PC-3 (cell line): ENCODE measurements around the gene BLZF1. TPM values are rescaled to one million over a fixed set of nuclear protein-coding genes. Genes with fewer than 3 reads are reported as not detected.
"Not testable (repeated sequence)": the region's sequence is repeated elsewhere in the genome, so short reads cannot be mapped to it uniquely, and the experiment has no call there.

Source experiments
- ATAC-seq: fragments of 200-7000 bp; cut with Tn5 transposase; 2 replicates; pipeline ENCODE4 v1.9.1; 2020; ENCODE audit warnings: mild to moderate bottlenecking, moderate library complexity
- BruUV-seq: library from RNA; stranded (reverse); fragments of 400-500 nt; replicated peaks from 2 replicates; lab custom pipeline; 2021; lab: Mats Ljungman, UMichigan
- CTCF ChIA-PET: fragments of 300-600 bp; sonication (Branson Sonifier 250); formaldehyde crosslinking; loops from one replicate; lab custom pipeline; 2022; ENCODE audit warnings: antibody characterized with exemption; lab: Charles Lee
- POLR2A ChIA-PET: fragments of 300-600 bp; sonication (Branson Sonifier 250); formaldehyde crosslinking; loops from one replicate; lab custom pipeline; 2022; ENCODE audit warnings: antibody characterized with exemption; ENCODE audit not compliant: unreplicated experiment; lab: Charles Lee
- DNase-seq: peaks from one replicate; pipeline ENCODE4 v3.0.0-alpha.2; 2015
- H2AFZ ChIP-seq: fragments of 300-600 bp; sonication (generic); 2 replicates; pipeline ENCODE4 v1.6.0; 2016; ENCODE audit warnings: antibody characterized with exemption, low read length
- H3F3A ChIP-seq: fragments of 300-600 bp; sonication (generic); one replicate; pipeline ENCODE4 v1.6.0; 2017; ENCODE audit warnings: antibody characterized with exemption, low read length, control low read depth, mild to moderate bottlenecking; ENCODE audit not compliant: unreplicated experiment
- H3K27ac ChIP-seq: fragments of 300-600 bp; sonication (generic); 2 replicates; pipeline ENCODE4 v1.5.1; 2016; ENCODE audit warnings: mild to moderate bottlenecking, low read length
- H3K27me3 ChIP-seq: fragments of 300-600 bp; sonication (generic); 2 replicates; pipeline ENCODE4 v1.6.1; 2016; ENCODE audit warnings: low read length, mixed read lengths
- H3K36me3 ChIP-seq: fragments of 300-600 bp; sonication (generic); 2 replicates; pipeline ENCODE4 v1.6.1; 2016; ENCODE audit warnings: low read depth, mixed run types, low read length, mixed read lengths
- H3K4me1 ChIP-seq: fragments of 300-600 bp; sonication (generic); 2 replicates; pipeline ENCODE4 v1.5.1; 2016; ENCODE audit warnings: low read length; ENCODE audit not compliant: insufficient read depth
- H3K4me2 ChIP-seq: fragments of 300-600 bp; sonication (generic); 2 replicates; pipeline ENCODE4 v1.6.0; 2016; ENCODE audit warnings: low read length
- H3K4me3 ChIP-seq: fragments of 300-600 bp; sonication (generic); 2 replicates; pipeline ENCODE4 v1.5.1; 2016; ENCODE audit warnings: mild to moderate bottlenecking, low read length, mixed read lengths
- H3K79me2 ChIP-seq: fragments of 300-600 bp; sonication (generic); 2 replicates; pipeline ENCODE4 v1.6.1; 2017; ENCODE audit warnings: low read length, mixed read lengths
- H3K9ac ChIP-seq: fragments of 300-600 bp; sonication (generic); 2 replicates; pipeline ENCODE4 v1.6.0; 2016; ENCODE audit warnings: mild to moderate bottlenecking, low read length
- H3K9me2 ChIP-seq: fragments of 300-600 bp; sonication (generic); replicated peaks from 2 replicates; pipeline ENCODE4 v1.6.1; 2016; ENCODE audit warnings: mixed run types, low read length, mixed read lengths
- H3K9me3 ChIP-seq: fragments of 300-600 bp; sonication (generic); 2 replicates; pipeline ENCODE4 v1.6.1; 2016; ENCODE audit warnings: low read length, mixed read lengths
- H4K20me1 ChIP-seq: fragments of 300-600 bp; sonication (generic); 2 replicates; pipeline ENCODE4 v1.6.1; 2016; ENCODE audit warnings: low read length, mixed read lengths
- CTCF ChIP-seq: fragments of 300-600 bp; sonication (generic); conservative IDR thresholded peaks from 2 replicates; pipeline ENCODE4 v1.5.1; 2017; ENCODE audit warnings: antibody characterized with exemption, low read depth, mild to moderate bottlenecking, low read length
- EZH2 ChIP-seq: fragments of 300-600 bp; sonication (generic); IDR thresholded peaks from one replicate; pipeline ENCODE4 v1.6.1; 2017; ENCODE audit warnings: antibody characterized with exemption, mild to moderate bottlenecking, low read length; ENCODE audit not compliant: unreplicated experiment
- EZH2phosphoT487 ChIP-seq: fragments of 300-600 bp; sonication (generic); IDR thresholded peaks from 2 replicates; pipeline ENCODE4 v1.6.1; 2018; ENCODE audit warnings: mild to moderate bottlenecking, antibody characterized with exemption, low read length, borderline replicate concordance
- intact Hi-C: fragments of 100-400 bp; cut with micrococcal nuclease; formaldehyde crosslinking; loops from 2 replicates; pipeline ENCODE4 v1.9.0; 2023
- total RNA-seq: library from RNA; depleted of rRNA; stranded (reverse); fragments of >200 nt; gene quantifications from 2 replicates; pipeline ENCODE4 v1.2.3, GENCODE V29; 2014

The BLZF1 gene
- total RNA-seq, 1 experiment from 2014 or later: 37.4 TPM

GRCh38 chr1:169327875-169328274 lies 40.1 kb upstream of the BLZF1 start:
- Histone ChIP-seq H3K4me1 (peaks cover 13% of the 10 kb centered on the region), H3K27me3 (no peaks in the 10 kb centered on the region), H3K27ac (no peak overlapping the region), H3K79me2 (no peaks in the 10 kb centered on the region), H3K36me3 (no peaks in the 10 kb centered on the region), H3K4me3 (no peak overlapping the region), H3K9me2 (no peaks in the 10 kb centered on the region), H3K9me3 (no peaks in the 10 kb centered on the region), H3K4me2 (no peak overlapping the region), H4K20me1 (no peaks in the 10 kb centered on the region), H3K9ac (no peak overlapping the region), H3F3A (no peaks in the 10 kb centered on the region), H2AFZ (no peak overlapping the region)
- BruUV-seq: no TSS peak
- CTCF ChIA-PET: no interaction called here
- no peak for ATAC-seq
- POLR2A ChIA-PET: no interaction called here
- TF ChIP-seq EZH2 (no peak), EZH2phosphoT487 (no peak), CTCF (no peak)
- no peak for DNase-seq
- intact Hi-C loops: loop anchor here (10.0 kb wide), 1 partner anchor 83 kb away; no protein-coding TSS in a partner anchor

GRCh38 chr1:169329383-169329782 lies 38.6 kb upstream of the BLZF1 start:
- H3K4me3 ChIP-seq: no peak overlapping the region
- no peaks in the 10 kb centered on the region for H3K27me3 ChIP-seq
- no peak overlapping the region for H2AFZ ChIP-seq
- TF ChIP-seq EZH2phosphoT487: no peak
- TF ChIP-seq EZH2: no peak
- TF ChIP-seq CTCF: no peak
- no peak for ATAC-seq
- H3K9me3 ChIP-seq: no peaks in the 10 kb centered on the region
- BruUV-seq: no TSS peak
- H3K9ac ChIP-seq: no peak overlapping the region
- intact Hi-C loops: loop anchor here (10.0 kb wide), 1 partner anchor 85 kb away; no protein-coding TSS in a partner anchor
- H3K9me2 ChIP-seq: no peaks in the 10 kb centered on the region
- no peaks in the 10 kb centered on the region for H3K36me3 ChIP-seq
- DNase-seq: no peak
- H3K79me2 ChIP-seq: no peaks in the 10 kb centered on the region
- peaks cover 13% of the 10 kb centered on the region for H3K4me1 ChIP-seq
- H3F3A ChIP-seq: no peaks in the 10 kb centered on the region
- ChIA-PET POLR2A (no interaction called here), CTCF (no interaction called here)
- no peak overlapping the region for H3K27ac ChIP-seq
- H3K4me2 ChIP-seq: no peak overlapping the region
- no peaks in the 10 kb centered on the region for H4K20me1 ChIP-seq

- H4K20me1 ChIP-seq: no peaks in the 10 kb centered on the region
- no peak for DNase-seq
- ChIA-PET POLR2A (no interaction called here), CTCF (no interaction called here)
- H3K9me3 ChIP-seq: no peaks in the 10 kb centered on the region
- H3K79me2 ChIP-seq: no peaks in the 10 kb centered on the region
- H3K4me2 ChIP-seq: no peak overlapping the region
- no TSS peak for BruUV-seq
- TF ChIP-seq EZH2: no peak
- no peak for TF ChIP-seq EZH2phosphoT487
- no peak for TF ChIP-seq CTCF
- H2AFZ ChIP-seq: no peak overlapping the region
- H3K4me3 ChIP-seq: no peak overlapping the region
- H3K9ac ChIP-seq: no peak overlapping the region
- H3K27ac ChIP-seq: no peak overlapping the region
- no peaks in the 10 kb centered on the region for H3F3A ChIP-seq
- H3K36me3 ChIP-seq: no peaks in the 10 kb centered on the region
- H3K27me3 ChIP-seq: no peaks in the 10 kb centered on the region
- no peak for ATAC-seq
- intact Hi-C loops: loop anchor here (5.0 kb wide), 1 partner anchor 34 kb away; no protein-coding TSS in a partner anchor
- H3K4me1 ChIP-seq: peaks cover 13% of the 10 kb centered on the region
- no peaks in the 10 kb centered on the region for H3K9me2 ChIP-seq
These were observed 37.1 kb upstream of the BLZF1 start for GRCh38 chr1:169330927-169331326.

- H3K9ac ChIP-seq, H3K4me3 ChIP-seq, ATAC-seq, POLR2A ChIA-PET, H3K4me1 ChIP-seq, H3K9me2 ChIP-seq, H3K4me2 ChIP-seq, BruUV-seq, H3K79me2 ChIP-seq, H3F3A ChIP-seq, H2AFZ ChIP-seq, H3K27me3 ChIP-seq, H4K20me1 ChIP-seq, DNase-seq, H3K36me3 ChIP-seq, H3K9me3 ChIP-seq, H3K27ac ChIP-seq, CTCF ChIA-PET: not testable (repeated sequence)
- intact Hi-C loops: loop anchor here (5.0 kb wide), 1 partner anchor 37 kb away; no protein-coding TSS in a partner anchor
These were observed 33.3 kb upstream of the BLZF1 start for GRCh38 chr1:169334727-169335126.
